Measurements from ENCODE around the gene SPINK9. TPM values are rescaled to one million over a fixed set of nuclear protein-coding genes. Genes with fewer than 3 reads are reported as not detected.
A peak's percentile ranks its signal among the peaks of the same experiment; 100 is the strongest.

SPINK9 gene
- total and polyA plus RNA-seq, 2 experiments from 2014 or later: not detected

DNA sequence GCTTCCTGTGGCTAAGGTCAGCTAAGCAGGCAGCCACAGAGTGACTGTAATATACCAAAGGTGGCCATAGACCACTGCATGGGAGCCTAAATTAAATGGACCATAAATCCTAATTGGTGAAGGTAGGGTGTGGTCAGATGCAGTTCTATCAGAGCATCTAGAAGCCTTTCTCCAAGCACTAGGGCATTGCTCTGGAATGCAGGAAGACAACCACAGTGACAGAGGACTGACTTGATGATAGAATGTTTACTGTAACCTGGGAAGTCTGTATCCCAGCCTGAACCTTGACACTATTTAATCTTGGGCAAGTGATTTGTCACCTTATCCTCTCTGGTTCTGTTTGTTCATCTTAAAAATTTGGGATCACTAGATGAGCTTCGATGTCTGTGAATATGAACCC, 50.7 kb downstream of the SPINK9 start (continued):
- TF ChIP-seq CREB1 (CRISPR knock-in tag; IDR thresholded peaks at IDR 0.05; ENCODE audit: low read depth): no peak
- no peak for TF ChIP-seq EZH2phosphoT487 (IDR thresholded peaks at IDR 0.05; ENCODE audit: unreplicated experiment)
- no peak for TF ChIP-seq EZH2 (IDR thresholded peaks at IDR 0.05; ENCODE audit: low read depth, unreplicated experiment)
- no peak for TF ChIP-seq ZNF331 (CRISPR knock-in tag; IDR thresholded peaks at IDR 0.05; ENCODE audit: low read depth)
- TF ChIP-seq JUNB (IDR thresholded peaks at IDR 0.05; ENCODE audit: unreplicated experiment): no peak
- TF ChIP-seq, protein P1, sequence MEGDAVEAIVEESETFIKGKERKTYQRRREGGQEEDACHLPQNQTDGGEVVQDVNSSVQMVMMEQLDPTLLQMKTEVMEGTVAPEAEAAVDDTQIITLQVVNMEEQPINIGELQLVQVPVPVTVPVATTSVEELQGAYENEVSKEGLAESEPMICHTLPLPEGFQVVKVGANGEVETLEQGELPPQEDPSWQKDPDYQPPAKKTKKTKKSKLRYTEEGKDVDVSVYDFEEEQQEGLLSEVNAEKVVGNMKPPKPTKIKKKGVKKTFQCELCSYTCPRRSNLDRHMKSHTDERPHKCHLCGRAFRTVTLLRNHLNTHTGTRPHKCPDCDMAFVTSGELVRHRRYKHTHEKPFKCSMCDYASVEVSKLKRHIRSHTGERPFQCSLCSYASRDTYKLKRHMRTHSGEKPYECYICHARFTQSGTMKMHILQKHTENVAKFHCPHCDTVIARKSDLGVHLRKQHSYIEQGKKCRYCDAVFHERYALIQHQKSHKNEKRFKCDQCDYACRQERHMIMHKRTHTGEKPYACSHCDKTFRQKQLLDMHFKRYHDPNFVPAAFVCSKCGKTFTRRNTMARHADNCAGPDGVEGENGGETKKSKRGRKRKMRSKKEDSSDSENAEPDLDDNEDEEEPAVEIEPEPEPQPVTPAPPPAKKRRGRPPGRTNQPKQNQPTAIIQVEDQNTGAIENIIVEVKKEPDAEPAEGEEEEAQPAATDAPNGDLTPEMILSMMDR (conservative IDR thresholded peaks at IDR 0.05; ENCODE audit: low read depth in 2 of 2): no peak
- TF ChIP-seq ZNF114 (CRISPR knock-in tag; IDR thresholded peaks at IDR 0.05): no peak
- no peak for TF ChIP-seq NANOG (IDR thresholded peaks at IDR 0.05; ENCODE audit: borderline replicate concordance)

GRCh38 chr5:148387325-148387724, 52.0 kb downstream of the SPINK9 start:
- Histone ChIP-seq H4K20me1 (replicated peaks; ENCODE audit: insufficient read depth) (0 out of 2 replicates have a peak, but pooled peaks cover 4% of the 10 kb centered on the region), H3K27ac (ENCODE audit: low read depth) (no peak overlapping the region), H3K79me2 (replicated peaks; ENCODE audit: insufficient read depth) (peaks cover 83% of the 10 kb centered on the region), H3K36me3 (ENCODE audit: insufficient read depth) (no peaks in the 10 kb centered on the region), H3K9me2 (ENCODE audit: insufficient read depth) (no peaks in the 10 kb centered on the region), H3K4me1 (ENCODE audit: insufficient read depth) (peaks cover 28% of the 10 kb centered on the region; the same call in 1 of the 2 replicates), H3F3A (replicated peaks; ENCODE audit: low read depth) (no peaks in the 10 kb centered on the region), H2AFZ (no peak overlapping the region), H3K4me3 (no peak overlapping the region), H3K27me3 (ENCODE audit: insufficient read depth) (no peaks in the 10 kb centered on the region), H3K4me2 (no peak overlapping the region)
- no peak overlapping the region for H3K4me3 Mint-ChIP-seq
- peak overlapping the region; percentile 6; the same call in 1 of the 2 replicates for H3K27ac Mint-ChIP-seq
- no peak for DNase-seq (ENCODE audit: low spot score)
- ATAC-seq: no peak
- peaks cover 3% of the 10 kb centered on the region; the same call in 1 of the 3 replicates for H3K36me3 Mint-ChIP-seq (ENCODE audit: low read depth)
- H3K27me3 Mint-ChIP-seq (ENCODE audit: insufficient read depth, low read depth, poor library complexity): no peaks in the 10 kb centered on the region
- peaks cover 30% of the 10 kb centered on the region for H3K4me1 Mint-ChIP-seq
- H3K9me3 Mint-ChIP-seq: no peaks in the 10 kb centered on the region
- TF ChIP-seq, protein P2, sequence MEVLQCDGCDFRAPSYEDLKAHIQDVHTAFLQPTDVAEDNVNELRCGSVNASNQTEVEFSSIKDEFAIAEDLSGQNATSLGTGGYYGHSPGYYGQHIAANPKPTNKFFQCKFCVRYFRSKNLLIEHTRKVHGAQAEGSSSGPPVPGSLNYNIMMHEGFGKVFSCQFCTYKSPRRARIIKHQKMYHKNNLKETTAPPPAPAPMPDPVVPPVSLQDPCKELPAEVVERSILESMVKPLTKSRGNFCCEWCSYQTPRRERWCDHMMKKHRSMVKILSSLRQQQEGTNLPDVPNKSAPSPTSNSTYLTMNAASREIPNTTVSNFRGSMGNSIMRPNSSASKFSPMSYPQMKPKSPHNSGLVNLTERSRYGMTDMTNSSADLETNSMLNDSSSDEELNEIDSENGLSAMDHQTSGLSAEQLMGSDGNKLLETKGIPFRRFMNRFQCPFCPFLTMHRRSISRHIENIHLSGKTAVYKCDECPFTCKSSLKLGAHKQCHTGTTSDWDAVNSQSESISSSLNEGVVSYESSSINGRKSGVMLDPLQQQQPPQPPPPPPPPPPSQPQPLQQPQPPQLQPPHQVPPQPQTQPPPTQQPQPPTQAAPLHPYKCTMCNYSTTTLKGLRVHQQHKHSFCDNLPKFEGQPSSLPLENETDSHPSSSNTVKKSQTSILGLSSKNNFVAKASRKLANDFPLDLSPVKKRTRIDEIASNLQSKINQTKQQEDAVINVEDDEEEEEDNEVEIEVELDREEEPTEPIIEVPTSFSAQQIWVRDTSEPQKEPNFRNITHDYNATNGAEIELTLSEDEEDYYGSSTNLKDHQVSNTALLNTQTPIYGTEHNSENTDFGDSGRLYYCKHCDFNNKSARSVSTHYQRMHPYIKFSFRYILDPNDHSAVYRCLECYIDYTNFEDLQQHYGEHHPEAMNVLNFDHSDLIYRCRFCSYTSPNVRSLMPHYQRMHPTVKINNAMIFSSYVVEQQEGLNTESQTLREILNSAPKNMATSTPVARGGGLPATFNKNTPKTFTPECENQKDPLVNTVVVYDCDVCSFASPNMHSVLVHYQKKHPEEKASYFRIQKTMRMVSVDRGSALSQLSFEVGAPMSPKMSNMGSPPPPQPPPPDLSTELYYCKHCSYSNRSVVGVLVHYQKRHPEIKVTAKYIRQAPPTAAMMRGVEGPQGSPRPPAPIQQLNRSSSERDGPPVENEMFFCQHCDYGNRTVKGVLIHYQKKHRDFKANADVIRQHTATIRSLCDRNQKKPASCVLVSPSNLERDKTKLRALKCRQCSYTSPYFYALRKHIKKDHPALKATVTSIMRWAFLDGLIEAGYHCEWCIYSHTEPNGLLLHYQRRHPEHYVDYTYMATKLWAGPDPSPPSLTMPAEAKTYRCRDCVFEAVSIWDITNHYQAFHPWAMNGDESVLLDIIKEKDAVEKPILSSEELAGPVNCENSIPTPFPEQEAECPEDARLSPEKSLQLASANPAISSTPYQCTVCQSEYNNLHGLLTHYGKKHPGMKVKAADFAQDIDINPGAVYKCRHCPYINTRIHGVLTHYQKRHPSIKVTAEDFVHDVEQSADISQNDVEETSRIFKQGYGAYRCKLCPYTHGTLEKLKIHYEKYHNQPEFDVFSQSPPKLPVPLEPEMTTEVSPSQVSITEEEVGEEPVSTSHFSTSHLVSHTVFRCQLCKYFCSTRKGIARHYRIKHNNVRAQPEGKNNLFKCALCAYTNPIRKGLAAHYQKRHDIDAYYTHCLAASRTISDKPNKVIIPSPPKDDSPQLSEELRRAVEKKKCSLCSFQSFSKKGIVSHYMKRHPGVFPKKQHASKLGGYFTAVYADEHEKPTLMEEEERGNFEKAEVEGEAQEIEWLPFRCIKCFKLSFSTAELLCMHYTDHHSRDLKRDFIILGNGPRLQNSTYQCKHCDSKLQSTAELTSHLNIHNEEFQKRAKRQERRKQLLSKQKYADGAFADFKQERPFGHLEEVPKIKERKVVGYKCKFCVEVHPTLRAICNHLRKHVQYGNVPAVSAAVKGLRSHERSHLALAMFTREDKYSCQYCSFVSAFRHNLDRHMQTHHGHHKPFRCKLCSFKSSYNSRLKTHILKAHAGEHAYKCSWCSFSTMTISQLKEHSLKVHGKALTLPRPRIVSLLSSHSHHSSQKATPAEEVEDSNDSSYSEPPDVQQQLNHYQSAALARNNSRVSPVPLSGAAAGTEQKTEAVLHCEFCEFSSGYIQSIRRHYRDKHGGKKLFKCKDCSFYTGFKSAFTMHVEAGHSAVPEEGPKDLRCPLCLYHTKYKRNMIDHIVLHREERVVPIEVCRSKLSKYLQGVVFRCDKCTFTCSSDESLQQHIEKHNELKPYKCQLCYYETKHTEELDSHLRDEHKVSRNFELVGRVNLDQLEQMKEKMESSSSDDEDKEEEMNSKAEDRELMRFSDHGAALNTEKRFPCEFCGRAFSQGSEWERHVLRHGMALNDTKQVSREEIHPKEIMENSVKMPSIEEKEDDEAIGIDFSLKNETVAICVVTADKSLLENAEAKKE (CRISPR knock-in tag; IDR thresholded peaks at IDR 0.05): no peak
- TF ChIP-seq EZH2phosphoT487 (IDR thresholded peaks at IDR 0.05; ENCODE audit: unreplicated experiment): no peak
- no peak for TF ChIP-seq REST (IDR thresholded peaks at IDR 0.05; ENCODE audit: unreplicated experiment)
- no peak for TF ChIP-seq ETS1 (IDR thresholded peaks at IDR 0.05)
- TF ChIP-seq ZNF331 (CRISPR knock-in tag; IDR thresholded peaks at IDR 0.05; ENCODE audit: low read depth): no peak
- no peak for TF ChIP-seq NANOG (IDR thresholded peaks at IDR 0.05; ENCODE audit: borderline replicate concordance)
- no peak for TF ChIP-seq STAT1 (IDR thresholded peaks at IDR 0.05; ENCODE audit: unreplicated experiment)

All from GM23338 (cell line).